ENCODE measurements around the gene A2M. TPM values are rescaled to one million over a fixed set of nuclear protein-coding genes. Genes with fewer than 3 reads are reported as not detected.

The A2M gene
- total and polyA plus RNA-seq, 2 of the 13 experiments (the other 11 are each of a cell fraction or from before 2014, with no cell fraction given) = 2,807 to 6,551 TPM

DNA sequence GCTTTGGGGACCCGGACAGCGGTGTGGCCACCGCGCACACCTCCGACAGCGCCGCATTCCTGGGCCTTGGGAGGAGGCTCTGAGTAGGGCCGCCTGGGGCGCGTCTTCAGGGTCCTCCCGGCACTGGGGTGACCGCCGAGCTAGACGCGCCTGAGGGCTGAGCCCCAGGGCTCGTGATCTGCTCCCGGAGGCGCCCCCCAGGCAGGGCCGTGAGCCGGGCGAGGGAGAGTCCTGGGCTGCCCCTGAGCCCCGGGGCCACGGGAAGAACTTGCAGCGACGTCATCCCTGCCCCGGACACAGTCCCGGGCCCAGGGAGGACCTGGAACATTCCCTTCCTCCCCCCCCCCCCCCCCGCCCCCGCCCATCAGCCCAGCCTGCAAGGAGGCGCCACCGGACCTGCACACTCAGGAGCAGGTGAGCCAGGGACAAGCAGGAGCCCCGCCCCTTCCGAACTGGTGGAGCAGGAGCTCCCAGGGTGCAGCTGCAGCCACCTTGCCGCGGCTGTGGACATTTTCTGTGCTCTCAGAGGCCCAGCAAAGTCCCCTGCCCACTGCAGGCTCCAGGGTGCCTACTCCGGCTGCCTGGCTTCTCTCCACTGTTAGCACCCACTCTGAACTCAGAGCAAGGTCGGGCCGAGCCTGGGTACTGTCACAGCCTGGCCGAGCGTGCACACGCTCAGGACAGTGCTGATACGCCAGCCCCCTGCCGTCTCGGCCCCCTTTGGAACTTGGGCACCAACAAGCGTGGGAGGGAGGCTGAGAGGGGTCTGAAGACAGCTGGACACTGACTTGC lies 50.7 kb downstream of the A2M start (continued):
- TF ChIP-seq PHF5A (CRISPR knock-in tag; IDR thresholded peaks at IDR 0.05; ENCODE audit: low read depth, unreplicated experiment) (no peak), TAF1 (CRISPR knock-in tag; IDR thresholded peaks at IDR 0.05) (peak; percentile 67), ZNF816 (CRISPR knock-in tag; IDR thresholded peaks at IDR 0.05; ENCODE audit: borderline replicate concordance) (no peak), ZNF121 (CRISPR knock-in tag; IDR thresholded peaks at IDR 0.05) (peak; percentile 1; the same call in 1 of the 2 replicates), MTF1 (CRISPR knock-in tag; IDR thresholded peaks at IDR 0.05) (no peak), BCL6 (CRISPR knock-in tag; IDR thresholded peaks at IDR 0.05) (no peak; the same call in 1 of the 2 replicates), ZNF292 (CRISPR knock-in tag; IDR thresholded peaks at IDR 0.05; ENCODE audit: borderline replicate concordance, low read depth) (no peak), EHMT2 (IDR thresholded peaks at IDR 0.05; ENCODE audit: borderline replicate concordance, low read depth, low read length) (no peak), MIER2 (CRISPR knock-in tag; IDR thresholded peaks at IDR 0.05) (no peak), ZNF780A (CRISPR knock-in tag; IDR thresholded peaks at IDR 0.05) (no peak; the same call in 1 of the 2 replicates), PRPF4 (IDR thresholded peaks at IDR 0.05; ENCODE audit: low read depth, low read length, poor library complexity, severe bottlenecking) (no peak)
- TF ChIP-seq, protein P1, sequence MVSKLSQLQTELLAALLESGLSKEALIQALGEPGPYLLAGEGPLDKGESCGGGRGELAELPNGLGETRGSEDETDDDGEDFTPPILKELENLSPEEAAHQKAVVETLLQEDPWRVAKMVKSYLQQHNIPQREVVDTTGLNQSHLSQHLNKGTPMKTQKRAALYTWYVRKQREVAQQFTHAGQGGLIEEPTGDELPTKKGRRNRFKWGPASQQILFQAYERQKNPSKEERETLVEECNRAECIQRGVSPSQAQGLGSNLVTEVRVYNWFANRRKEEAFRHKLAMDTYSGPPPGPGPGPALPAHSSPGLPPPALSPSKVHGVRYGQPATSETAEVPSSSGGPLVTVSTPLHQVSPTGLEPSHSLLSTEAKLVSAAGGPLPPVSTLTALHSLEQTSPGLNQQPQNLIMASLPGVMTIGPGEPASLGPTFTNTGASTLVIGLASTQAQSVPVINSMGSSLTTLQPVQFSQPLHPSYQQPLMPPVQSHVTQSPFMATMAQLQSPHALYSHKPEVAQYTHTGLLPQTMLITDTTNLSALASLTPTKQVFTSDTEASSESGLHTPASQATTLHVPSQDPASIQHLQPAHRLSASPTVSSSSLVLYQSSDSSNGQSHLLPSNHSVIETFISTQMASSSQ (IDR thresholded peaks at IDR 0.05; ENCODE audit: low read depth) = no peak
- TF ChIP-seq, protein P1 (CRISPR knock-in tag; IDR thresholded peaks at IDR 0.05; ENCODE audit: borderline replicate concordance) = no peak
- TF ChIP-seq, protein P2, sequence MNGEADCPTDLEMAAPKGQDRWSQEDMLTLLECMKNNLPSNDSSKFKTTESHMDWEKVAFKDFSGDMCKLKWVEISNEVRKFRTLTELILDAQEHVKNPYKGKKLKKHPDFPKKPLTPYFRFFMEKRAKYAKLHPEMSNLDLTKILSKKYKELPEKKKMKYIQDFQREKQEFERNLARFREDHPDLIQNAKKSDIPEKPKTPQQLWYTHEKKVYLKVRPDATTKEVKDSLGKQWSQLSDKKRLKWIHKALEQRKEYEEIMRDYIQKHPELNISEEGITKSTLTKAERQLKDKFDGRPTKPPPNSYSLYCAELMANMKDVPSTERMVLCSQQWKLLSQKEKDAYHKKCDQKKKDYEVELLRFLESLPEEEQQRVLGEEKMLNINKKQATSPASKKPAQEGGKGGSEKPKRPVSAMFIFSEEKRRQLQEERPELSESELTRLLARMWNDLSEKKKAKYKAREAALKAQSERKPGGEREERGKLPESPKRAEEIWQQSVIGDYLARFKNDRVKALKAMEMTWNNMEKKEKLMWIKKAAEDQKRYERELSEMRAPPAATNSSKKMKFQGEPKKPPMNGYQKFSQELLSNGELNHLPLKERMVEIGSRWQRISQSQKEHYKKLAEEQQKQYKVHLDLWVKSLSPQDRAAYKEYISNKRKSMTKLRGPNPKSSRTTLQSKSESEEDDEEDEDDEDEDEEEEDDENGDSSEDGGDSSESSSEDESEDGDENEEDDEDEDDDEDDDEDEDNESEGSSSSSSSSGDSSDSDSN (CRISPR knock-in tag; IDR thresholded peaks at IDR 0.05) = no peak; the same call in 1 of the 2 replicates
- TF ChIP-seq, protein P3, sequence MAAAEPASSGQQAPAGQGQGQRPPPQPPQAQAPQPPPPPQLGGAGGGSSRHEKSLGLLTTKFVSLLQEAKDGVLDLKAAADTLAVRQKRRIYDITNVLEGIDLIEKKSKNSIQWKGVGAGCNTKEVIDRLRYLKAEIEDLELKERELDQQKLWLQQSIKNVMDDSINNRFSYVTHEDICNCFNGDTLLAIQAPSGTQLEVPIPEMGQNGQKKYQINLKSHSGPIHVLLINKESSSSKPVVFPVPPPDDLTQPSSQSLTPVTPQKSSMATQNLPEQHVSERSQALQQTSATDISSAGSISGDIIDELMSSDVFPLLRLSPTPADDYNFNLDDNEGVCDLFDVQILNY (CRISPR knock-in tag; conservative IDR thresholded peaks at IDR 0.05) = no peak
- TF ChIP-seq, protein P4, sequence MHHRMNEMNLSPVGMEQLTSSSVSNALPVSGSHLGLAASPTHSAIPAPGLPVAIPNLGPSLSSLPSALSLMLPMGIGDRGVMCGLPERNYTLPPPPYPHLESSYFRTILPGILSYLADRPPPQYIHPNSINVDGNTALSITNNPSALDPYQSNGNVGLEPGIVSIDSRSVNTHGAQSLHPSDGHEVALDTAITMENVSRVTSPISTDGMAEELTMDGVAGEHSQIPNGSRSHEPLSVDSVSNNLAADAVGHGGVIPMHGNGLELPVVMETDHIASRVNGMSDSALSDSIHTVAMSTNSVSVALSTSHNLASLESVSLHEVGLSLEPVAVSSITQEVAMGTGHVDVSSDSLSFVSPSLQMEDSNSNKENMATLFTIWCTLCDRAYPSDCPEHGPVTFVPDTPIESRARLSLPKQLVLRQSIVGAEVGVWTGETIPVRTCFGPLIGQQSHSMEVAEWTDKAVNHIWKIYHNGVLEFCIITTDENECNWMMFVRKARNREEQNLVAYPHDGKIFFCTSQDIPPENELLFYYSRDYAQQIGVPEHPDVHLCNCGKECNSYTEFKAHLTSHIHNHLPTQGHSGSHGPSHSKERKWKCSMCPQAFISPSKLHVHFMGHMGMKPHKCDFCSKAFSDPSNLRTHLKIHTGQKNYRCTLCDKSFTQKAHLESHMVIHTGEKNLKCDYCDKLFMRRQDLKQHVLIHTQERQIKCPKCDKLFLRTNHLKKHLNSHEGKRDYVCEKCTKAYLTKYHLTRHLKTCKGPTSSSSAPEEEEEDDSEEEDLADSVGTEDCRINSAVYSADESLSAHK (CRISPR knock-in tag; IDR thresholded peaks at IDR 0.05; ENCODE audit: borderline replicate concordance) = no peak

Data from HepG2 (cell line).